MM.1S (cell line): ENCODE results near the gene ARHGAP26.

Experiments
- DNase-seq: peaks from one replicate; pipeline ENCODE4 v3.0.0-alpha.2; 2015
- H2AFZ ChIP-seq: fragments of 300-600 bp; sonication (generic); 2 replicates; pipeline ENCODE4 v1.6.0; 2016; ENCODE audit warnings: antibody characterized with exemption, low read length
- H3F3A ChIP-seq: fragments of 300-600 bp; sonication (generic); 2 replicates; pipeline ENCODE4 v1.6.1; 2016; ENCODE audit warnings: mild to moderate bottlenecking, antibody characterized with exemption, low read length, moderate library complexity, mixed read lengths; ENCODE audit not compliant: insufficient read depth
- H3K27ac ChIP-seq: fragments of 300-600 bp; sonication (generic); 2 replicates; pipeline ENCODE4 v1.5.1; 2016; ENCODE audit warnings: mild to moderate bottlenecking, low read length
- H3K27me3 ChIP-seq: fragments of 300-600 bp; sonication (generic); replicated peaks from 2 replicates; pipeline ENCODE4 v1.6.0; 2016; ENCODE audit warnings: low read length; ENCODE audit not compliant: insufficient read depth
- H3K36me3 ChIP-seq: fragments of 300-600 bp; sonication (generic); replicated peaks from 2 replicates; pipeline ENCODE4 v1.6.1; 2016; ENCODE audit warnings: mild to moderate bottlenecking, low read length, mixed read lengths; ENCODE audit not compliant: insufficient read depth
- H3K4me1 ChIP-seq: fragments of 300-600 bp; sonication (generic); 2 replicates; pipeline ENCODE4 v1.6.1; 2016; ENCODE audit warnings: low read length, mixed read lengths
- H3K4me2 ChIP-seq: fragments of 300-600 bp; sonication (generic); 2 replicates; pipeline ENCODE4 v1.6.0; 2016; ENCODE audit warnings: low read depth, low read length
- H3K4me3 ChIP-seq: fragments of 300-600 bp; sonication (generic); 2 replicates; pipeline ENCODE4 v1.5.1; 2016; ENCODE audit warnings: low read length, mixed read lengths
- H3K79me2 ChIP-seq: fragments of 300-600 bp; sonication (generic); 2 replicates; pipeline ENCODE4 v1.6.1; 2016; ENCODE audit warnings: mixed run types, low read length, mixed read lengths
- H3K9ac ChIP-seq: fragments of 300-600 bp; sonication (generic); 2 replicates; pipeline ENCODE4 v1.6.1; 2016; ENCODE audit warnings: low read length, mixed read lengths
- H3K9me2 ChIP-seq: fragments of 300-600 bp; sonication (generic); replicated peaks from 2 replicates; pipeline ENCODE4 v1.6.1; 2016; ENCODE audit warnings: mild to moderate bottlenecking, low read length, mixed read lengths; ENCODE audit not compliant: insufficient read depth
- H3K9me3 ChIP-seq: fragments of 300-600 bp; sonication (generic); replicated peaks from 2 replicates; pipeline ENCODE4 v1.6.1; 2016; ENCODE audit warnings: mild to moderate bottlenecking, low read length, mixed read lengths; ENCODE audit not compliant: insufficient read depth
- H4K20me1 ChIP-seq: fragments of 300-600 bp; sonication (generic); 2 replicates; pipeline ENCODE4 v1.6.1; 2016; ENCODE audit warnings: mild to moderate bottlenecking, low read length, moderate library complexity, mixed read lengths; ENCODE audit not compliant: insufficient read depth
- CTCF ChIP-seq: fragments of 300-600 bp; sonication (generic); IDR thresholded peaks from 2 replicates; pipeline ENCODE4 v1.5.1; 2016; ENCODE audit warnings: antibody characterized with exemption, low read length, mixed read lengths
- EZH2 ChIP-seq: fragments of 300-600 bp; sonication (generic); optimal IDR thresholded peaks from 2 replicates; pipeline ENCODE3; 2017; ENCODE audit warnings: low read depth, mild to moderate bottlenecking, antibody characterized with exemption, low read length, mixed read lengths
- EZH2phosphoT487 ChIP-seq: fragments of 300-600 bp; sonication (generic); IDR thresholded peaks from 2 replicates; pipeline ENCODE4 v1.6.1; 2018; ENCODE audit warnings: antibody characterized with exemption, low read length

ARHGAP26 gene

GRCh38 chr5:143134269-143134668 lies 364.1 kb downstream of the ARHGAP26 start:
- H3K4me1 ChIP-seq: peaks cover 10% of the 10 kb centered on the region
- H3K4me2 ChIP-seq: no peak overlapping the region
- H3F3A ChIP-seq: no peaks in the 10 kb centered on the region
- H3K27me3 ChIP-seq: no peaks in the 10 kb centered on the region
- H4K20me1 ChIP-seq: no peaks in the 10 kb centered on the region
- no peak overlapping the region for H3K27ac ChIP-seq
- no peaks in the 10 kb centered on the region for H3K9me3 ChIP-seq
- H3K79me2 ChIP-seq: no peaks in the 10 kb centered on the region
- no peak overlapping the region for H3K4me3 ChIP-seq
- no peak overlapping the region for H2AFZ ChIP-seq
- DNase-seq: no peak
- no peaks in the 10 kb centered on the region for H3K36me3 ChIP-seq
- TF ChIP-seq EZH2: no peak
- TF ChIP-seq EZH2phosphoT487: no peak
- TF ChIP-seq CTCF: no peak
- no peak overlapping the region for H3K9ac ChIP-seq
- no peaks in the 10 kb centered on the region for H3K9me2 ChIP-seq

DNA sequence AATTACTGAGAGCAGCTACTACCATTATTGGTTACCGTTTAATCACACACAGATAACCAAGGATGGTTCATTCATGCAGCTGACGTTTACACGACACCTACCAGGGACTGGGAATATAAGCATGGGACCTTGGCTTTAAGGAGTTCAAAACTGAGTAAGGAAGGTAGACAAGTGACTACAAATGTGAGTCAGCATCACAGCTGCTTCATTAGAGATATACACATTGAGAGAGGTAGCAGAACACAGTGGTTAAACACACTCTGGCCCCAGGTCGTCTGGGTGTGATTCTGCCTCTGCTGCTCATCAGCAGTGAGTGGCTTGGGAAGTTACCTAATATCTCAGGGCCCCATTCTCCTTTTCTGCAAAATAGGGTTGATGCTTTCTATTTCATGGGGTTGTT lies 364.7 kb downstream of the ARHGAP26 start:
- H3K27ac ChIP-seq: no peak overlapping the region
- DNase-seq: no peak
- TF ChIP-seq CTCF (no peak), EZH2 (no peak)

DNA sequence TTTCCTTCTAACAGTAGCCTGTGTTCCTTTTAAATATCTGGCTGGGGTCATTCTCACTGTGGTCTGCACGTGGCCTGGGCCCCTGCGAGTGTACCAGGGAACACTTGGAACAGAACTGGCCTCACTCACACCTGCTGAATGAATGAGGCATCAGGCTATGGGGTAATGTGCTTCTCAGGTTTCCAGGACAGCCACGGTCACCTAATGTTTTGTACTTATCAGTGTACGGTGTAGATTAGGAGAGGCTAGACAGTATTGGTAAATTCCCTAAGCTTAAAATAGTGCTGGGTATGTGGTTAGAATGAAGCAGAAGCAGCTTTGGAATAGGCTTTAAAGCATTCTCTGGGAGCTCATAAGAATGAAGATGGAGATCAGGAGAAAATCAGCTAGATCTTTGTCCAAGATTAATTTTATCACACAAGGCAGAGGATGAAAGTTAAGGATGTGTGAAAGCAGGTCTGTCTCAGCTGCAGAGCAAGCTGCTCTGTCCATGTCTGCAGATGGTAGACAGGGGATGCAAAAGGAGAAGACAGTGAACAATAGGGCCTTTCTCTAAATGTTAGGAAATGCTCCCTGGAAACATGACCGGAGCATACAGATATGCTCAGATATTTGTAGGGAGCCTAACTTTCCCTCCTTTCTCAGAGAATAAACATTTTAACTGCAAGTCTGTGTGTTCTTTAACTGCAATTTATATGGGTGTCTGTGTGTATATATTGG lies 365.8 kb downstream of the ARHGAP26 start:
- Histone ChIP-seq H4K20me1 (no peaks in the 10 kb centered on the region), H3K36me3 (no peaks in the 10 kb centered on the region), H3K79me2 (no peaks in the 10 kb centered on the region), H3F3A (no peaks in the 10 kb centered on the region), H3K4me1 (peaks cover 8% of the 10 kb centered on the region), H3K9me2 (no peaks in the 10 kb centered on the region), H3K27me3 (no peaks in the 10 kb centered on the region), H3K9me3 (no peaks in the 10 kb centered on the region), H3K27ac (no peak overlapping the region), H3K9ac (no peak overlapping the region), H3K4me2 (no peak overlapping the region), H3K4me3 (no peak overlapping the region), H2AFZ (no peak overlapping the region)
- DNase-seq: no peak
- TF ChIP-seq CTCF (no peak), EZH2phosphoT487 (no peak), EZH2 (no peak)

More for the DNA sequence above, 364.7 kb downstream of the ARHGAP26 start:
- H3K9me3 ChIP-seq: no peaks in the 10 kb centered on the region
- H3K9me2 ChIP-seq: no peaks in the 10 kb centered on the region
- no peak overlapping the region for H3K4me2 ChIP-seq
- H4K20me1 ChIP-seq: no peaks in the 10 kb centered on the region
- H3K9ac ChIP-seq: no peak overlapping the region
- H3K36me3 ChIP-seq: no peaks in the 10 kb centered on the region
- H3F3A ChIP-seq: no peaks in the 10 kb centered on the region
- no peaks in the 10 kb centered on the region for H3K27me3 ChIP-seq
- H3K79me2 ChIP-seq: no peaks in the 10 kb centered on the region
- H3K4me3 ChIP-seq: no peak overlapping the region
- peaks cover 10% of the 10 kb centered on the region for H3K4me1 ChIP-seq
- H2AFZ ChIP-seq: no peak overlapping the region
